Hepatocyte (in vitro differentiated cells): Measurements from ENCODE around the gene CCDC85C. TPM values are rescaled to one million over a fixed set of nuclear protein-coding genes. Genes with fewer than 3 reads are reported as not detected.

ENCODE experiments used
- DNase-seq: peaks from one replicate; pipeline ENCODE4 v3.0.0-alpha.2; 2016; ENCODE audit warnings: low spot score
- H2AFZ ChIP-seq: fragments of 200-600 bp; sonication (generic); 2 replicates; pipeline ENCODE4 v1.6.0; 2016; ENCODE audit warnings: antibody characterized with exemption, mild to moderate bottlenecking
- H3K27ac ChIP-seq: fragments of 200-600 bp; sonication (generic); 2 replicates; pipeline ENCODE4 v1.5.1; 2016; ENCODE audit warnings: mild to moderate bottlenecking
- H3K27me3 ChIP-seq: fragments of 200-600 bp; sonication (generic); 2 replicates; pipeline ENCODE4 v1.6.1; 2016
- H3K36me3 ChIP-seq: fragments of 200-600 bp; sonication (generic); replicated peaks from 2 replicates; pipeline ENCODE4 v1.5.1; 2016; ENCODE audit warnings: low read depth; ENCODE audit not compliant: insufficient read depth
- H3K4me1 ChIP-seq: fragments of 200-600 bp; sonication (generic); 2 replicates; pipeline ENCODE4 v1.5.1; 2016; ENCODE audit warnings: mild to moderate bottlenecking, moderate library complexity; ENCODE audit not compliant: insufficient read depth
- H3K4me2 ChIP-seq: fragments of 200-600 bp; sonication (generic); 2 replicates; pipeline ENCODE4 v1.6.0; 2016
- H3K4me3 ChIP-seq: fragments of 200-600 bp; sonication (generic); 2 replicates; pipeline ENCODE4 v1.5.1; 2016; ENCODE audit warnings: mild to moderate bottlenecking
- H3K79me2 ChIP-seq: fragments of 200-600 bp; sonication (generic); 2 replicates; pipeline ENCODE4 v1.6.0; 2017; ENCODE audit warnings: mild to moderate bottlenecking
- H3K9me2 ChIP-seq: fragments of 200-600 bp; sonication (generic); replicated peaks from 2 replicates; pipeline ENCODE4 v1.6.0; 2017; ENCODE audit warnings: mild to moderate bottlenecking; ENCODE audit not compliant: insufficient read depth
- H3K9me3 ChIP-seq: fragments of 200-600 bp; sonication (generic); 2 replicates; pipeline ENCODE4 v1.5.1; 2016; ENCODE audit warnings: low read depth, mild to moderate bottlenecking
- H4K20me1 ChIP-seq: fragments of 200-600 bp; sonication (generic); 2 replicates; pipeline ENCODE4 v1.6.0; 2016; ENCODE audit warnings: mild to moderate bottlenecking; ENCODE audit not compliant: insufficient read depth, poor library complexity, severe bottlenecking
- CTCF ChIP-seq: fragments of 200-600 bp; sonication (generic); IDR thresholded peaks from 2 replicates; pipeline ENCODE4 v1.5.1; 2016; ENCODE audit warnings: antibody characterized with exemption, mild to moderate bottlenecking; ENCODE audit not compliant: poor library complexity
- EZH2 ChIP-seq: fragments of 200-600 bp; sonication (generic); IDR thresholded peaks from 2 replicates; pipeline ENCODE4 v1.6.1; 2016; ENCODE audit warnings: antibody characterized with exemption, mild to moderate bottlenecking, borderline replicate concordance
- EZH2phosphoT487 ChIP-seq: fragments of 200-600 bp; sonication (generic); IDR thresholded peaks from one replicate; pipeline ENCODE4 v1.6.1; 2018; ENCODE audit warnings: antibody characterized with exemption, mild to moderate bottlenecking, low read depth, moderate library complexity; ENCODE audit not compliant: unreplicated experiment, severe bottlenecking
- WGBS: methylation state at CpG from one replicate; pipeline ENCODE4 v1.1.6; 2016; ENCODE audit warnings: low lambda C conversion rate; ENCODE audit errors: missing lambda C conversion rate; 5-methylcytosine and 5-hydroxymethylcytosine counted together
- polyA plus RNA-seq: library from polyadenylated mRNA; unstranded; fragments of >200 nt; fragmentation: Nextera tagmentation; extraction: Ambion mirVana; gene quantifications from 2 replicates; pipeline ENCODE4 v1.2.1, GENCODE V29; 2016
- total RNA-seq: library from RNA; depleted of rRNA; stranded (reverse); fragments of >200 nt; gene quantifications from 2 replicates; pipeline ENCODE4 v1.2.3, GENCODE V29; 2014

The CCDC85C gene
- total and polyA plus RNA-seq, 2 experiments from 2014 or later = 37.8 to 47.2 TPM

- Histone ChIP-seq H3K27ac (no peak overlapping the region), H3K9me3 (no peaks in the 10 kb centered on the region), H2AFZ (no peak overlapping the region), H3K4me3 (no peak overlapping the region), H4K20me1 (peaks cover 20% of the 10 kb centered on the region), H3K79me2 (peaks cover 98% of the 10 kb centered on the region), H3K27me3 (no peaks in the 10 kb centered on the region), H3K4me2 (no peak overlapping the region), H3K9me2 (no peaks in the 10 kb centered on the region), H3K36me3 (no peaks in the 10 kb centered on the region), H3K4me1 (peaks cover 36% of the 10 kb centered on the region)
- WGBS = 84% methylated on average over 5 of the region's 5 CpGs
- no peak for TF ChIP-seq CTCF
- TF ChIP-seq EZH2phosphoT487 = no peak
- TF ChIP-seq EZH2 = no peak
- no peak for DNase-seq
Measured at GRCh38 chr14:99538733-99539132, 65.3 kb downstream of the CCDC85C start.

GRCh38 chr14:99538275-99538674 lies 65.7 kb downstream of the CCDC85C start:
- Histone ChIP-seq H3K79me2 (peaks cover 98% of the 10 kb centered on the region), H2AFZ (no peak overlapping the region), H4K20me1 (peaks cover 16% of the 10 kb centered on the region), H3K27me3 (no peaks in the 10 kb centered on the region), H3K36me3 (no peaks in the 10 kb centered on the region), H3K4me1 (peaks cover 36% of the 10 kb centered on the region), H3K4me3 (no peak overlapping the region), H3K9me3 (no peaks in the 10 kb centered on the region), H3K4me2 (no peak overlapping the region), H3K9me2 (no peaks in the 10 kb centered on the region), H3K27ac (peak overlapping the region; percentile 74)
- WGBS = 75% methylated on average over 9 of the region's 9 CpGs
- no peak for DNase-seq
- TF ChIP-seq EZH2phosphoT487 = no peak
- no peak for TF ChIP-seq EZH2
- TF ChIP-seq CTCF = no peak

- TF ChIP-seq EZH2phosphoT487 (no peak), EZH2 (no peak), CTCF (no peak)
- Histone ChIP-seq H3K79me2 (peaks cover 96% of the 10 kb centered on the region), H3K9me2 (no peaks in the 10 kb centered on the region), H3K4me1 (peaks cover 36% of the 10 kb centered on the region), H3K36me3 (no peaks in the 10 kb centered on the region), H3K27me3 (no peaks in the 10 kb centered on the region), H2AFZ (no peak overlapping the region), H3K27ac (peak overlapping the region; percentile 74), H3K9me3 (no peaks in the 10 kb centered on the region), H3K4me2 (peak overlapping the region; percentile 60), H3K4me3 (no peak overlapping the region), H4K20me1 (peaks cover 13% of the 10 kb centered on the region)
- 29% methylated on average over 6 of the region's 6 CpGs for WGBS
- peak; percentile 89 for DNase-seq
Measured at GRCh38 chr14:99537399-99537798, 66.6 kb downstream of the CCDC85C start.
